GM18520 (cell line): ENCODE data around the gene RAB40C.

Experiments used
- ATAC-seq: cut with Tn5 transposase; IDR thresholded peaks from one replicate; pipeline ENCODE4 v1.9.1; 2021; ENCODE audit not compliant: unreplicated experiment

Gene RAB40C

DNA sequence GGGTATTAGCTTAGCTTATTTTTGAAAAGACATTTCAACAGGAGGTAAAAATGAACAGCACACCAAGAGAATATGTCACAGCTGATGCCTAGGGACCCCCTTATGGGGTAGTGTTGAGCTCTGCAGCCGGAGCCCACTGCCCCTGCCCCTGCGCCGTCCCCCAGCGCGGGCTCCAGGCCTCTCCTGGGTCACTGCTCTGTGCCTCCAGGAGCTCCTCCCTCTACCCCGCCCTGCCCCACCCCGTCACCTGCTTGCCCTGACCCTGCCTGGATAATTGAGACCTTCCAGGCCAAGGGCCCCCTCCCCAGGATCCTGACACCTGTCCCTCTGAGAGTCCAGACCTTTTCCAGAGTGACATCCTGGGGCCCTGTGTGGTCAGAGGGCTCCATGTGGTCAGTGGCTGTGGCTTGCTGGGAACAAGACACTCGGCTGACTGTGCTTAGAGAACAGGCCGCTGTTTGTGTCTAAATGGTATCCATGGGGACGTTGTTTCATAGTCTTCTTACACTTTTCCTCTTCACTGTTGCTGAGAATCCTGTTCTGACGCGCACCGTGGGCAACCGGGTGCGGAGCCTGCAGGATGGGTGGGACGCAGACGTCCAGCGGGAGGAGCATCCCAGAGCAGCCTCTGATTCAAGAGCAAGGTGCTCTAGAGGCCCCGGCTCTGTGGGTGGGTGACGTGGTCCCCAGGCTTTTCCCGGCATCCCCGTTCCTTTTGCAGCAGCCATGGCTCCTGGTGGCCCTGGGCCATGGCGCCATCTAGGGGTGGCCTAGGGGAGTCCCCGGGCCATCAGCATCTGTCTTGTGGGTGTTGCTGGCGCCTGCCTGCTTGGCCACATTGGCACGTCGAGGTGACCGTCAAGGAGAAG is 20.9 kb downstream of the RAB40C start:
- no peak for ATAC-seq

DNA sequence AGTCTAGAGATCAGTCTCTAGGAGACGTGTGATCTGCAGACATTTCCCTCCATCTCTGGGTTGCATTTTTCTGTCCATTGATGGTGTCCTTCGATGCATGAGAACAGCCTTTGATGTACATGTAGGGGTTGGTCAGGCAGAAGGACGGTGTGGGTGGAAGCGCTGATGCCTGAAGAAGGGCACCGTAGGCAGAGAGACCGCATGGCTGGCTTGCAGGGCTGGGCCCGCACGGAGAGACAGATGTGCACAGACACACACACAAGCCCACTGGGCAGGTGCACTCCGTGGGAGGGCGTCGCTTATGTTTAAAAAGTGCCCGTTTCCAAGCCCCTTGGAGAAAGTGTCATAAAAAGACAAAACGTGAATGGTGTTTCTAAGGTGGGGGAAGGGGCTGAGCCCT is 25.3 kb downstream of the RAB40C start:
- no peak for ATAC-seq

DNA sequence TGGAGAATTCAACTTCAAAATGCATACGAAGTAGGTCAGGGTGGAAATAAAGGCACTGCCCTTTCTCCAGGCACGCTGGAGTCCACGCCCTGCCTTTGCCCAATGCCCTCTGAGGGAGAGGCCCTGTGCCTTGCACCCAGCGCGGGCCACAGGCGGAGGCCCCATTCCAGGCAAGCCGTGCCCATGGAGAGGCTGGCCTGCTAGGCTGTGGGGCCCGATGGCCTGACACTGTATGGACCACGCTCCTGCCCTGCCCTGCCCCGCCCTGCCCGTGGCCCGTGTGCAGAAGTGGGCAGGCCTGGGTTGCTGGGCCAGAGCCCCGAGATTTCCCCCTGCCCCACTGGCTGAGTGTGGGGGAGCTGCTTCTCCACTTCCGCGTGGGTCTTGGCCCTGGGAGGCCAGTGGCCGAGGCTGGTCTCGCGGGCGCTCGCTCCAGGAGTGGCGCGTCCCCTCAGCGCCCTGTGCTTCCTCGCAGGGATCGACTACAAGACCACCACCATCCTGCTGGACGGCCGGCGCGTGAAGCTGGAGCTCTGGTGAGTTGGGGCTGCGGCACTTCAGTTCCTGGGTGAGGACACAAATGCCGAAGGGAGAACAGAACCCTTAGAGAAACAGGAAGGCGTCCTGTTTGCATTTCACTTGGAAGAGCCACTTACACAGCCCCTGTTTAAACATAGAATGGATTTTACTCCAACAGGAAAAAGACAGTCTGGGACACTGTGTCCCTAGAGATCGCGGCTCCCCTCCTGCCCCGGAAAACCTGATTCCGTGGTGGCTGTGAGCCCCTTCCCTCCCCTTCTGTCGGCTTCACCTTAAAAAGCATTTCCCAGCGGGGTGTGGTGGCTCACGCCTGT is 27.1 kb downstream of the RAB40C start:
- ATAC-seq = no peak

DNA sequence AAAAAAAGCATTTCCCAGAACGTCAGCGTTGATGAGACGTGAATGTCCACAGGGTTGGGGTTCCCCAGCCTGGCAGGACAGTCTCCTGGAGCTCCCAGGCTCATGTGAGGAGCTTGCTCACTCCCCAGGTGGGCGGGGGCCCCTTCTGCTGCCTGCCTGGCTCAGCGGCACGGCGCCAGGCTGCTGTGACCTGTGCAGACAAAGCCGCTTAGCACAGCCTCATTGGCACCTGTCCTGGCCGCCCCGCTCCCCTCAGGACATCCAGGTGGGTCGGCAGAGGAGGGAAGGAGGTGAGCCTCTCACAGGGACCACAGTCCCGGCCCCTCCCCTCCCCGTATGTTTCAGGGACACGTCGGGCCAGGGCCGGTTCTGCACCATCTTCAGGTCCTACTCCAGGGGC is 28.0 kb downstream of the RAB40C start:
- ATAC-seq = no peak

DNA sequence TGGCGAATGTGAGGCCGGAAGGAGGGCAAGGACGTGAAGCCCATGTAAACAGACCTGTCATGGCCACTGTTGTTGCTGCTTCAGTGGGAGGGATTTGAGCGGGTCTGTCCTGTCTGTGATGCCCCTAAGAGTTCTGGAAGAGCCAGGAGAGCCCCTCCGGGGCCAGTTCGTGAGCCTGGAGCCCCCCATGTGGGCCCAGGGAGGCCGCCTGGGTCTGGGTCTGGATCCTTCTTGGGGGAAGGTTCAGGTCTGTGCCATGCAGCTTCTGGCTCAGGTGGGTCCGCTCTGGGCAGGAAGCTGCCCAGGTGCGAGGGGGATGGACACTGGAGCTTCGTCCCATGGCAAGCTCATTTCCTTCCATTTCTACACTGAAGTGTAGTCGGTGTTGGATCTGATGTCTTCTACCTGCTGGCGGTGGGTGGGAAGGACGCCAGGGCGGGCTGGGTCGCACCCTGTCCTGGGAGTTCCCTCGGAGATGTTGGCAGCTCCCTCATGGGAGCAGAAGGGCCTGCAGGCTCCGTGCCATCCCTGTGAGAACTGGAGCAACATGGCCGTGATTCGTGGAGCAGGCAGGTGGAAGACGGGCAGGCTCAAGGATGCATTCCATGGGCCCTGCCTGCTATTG is 29.7 kb downstream of the RAB40C start:
- ATAC-seq = no peak

DNA sequence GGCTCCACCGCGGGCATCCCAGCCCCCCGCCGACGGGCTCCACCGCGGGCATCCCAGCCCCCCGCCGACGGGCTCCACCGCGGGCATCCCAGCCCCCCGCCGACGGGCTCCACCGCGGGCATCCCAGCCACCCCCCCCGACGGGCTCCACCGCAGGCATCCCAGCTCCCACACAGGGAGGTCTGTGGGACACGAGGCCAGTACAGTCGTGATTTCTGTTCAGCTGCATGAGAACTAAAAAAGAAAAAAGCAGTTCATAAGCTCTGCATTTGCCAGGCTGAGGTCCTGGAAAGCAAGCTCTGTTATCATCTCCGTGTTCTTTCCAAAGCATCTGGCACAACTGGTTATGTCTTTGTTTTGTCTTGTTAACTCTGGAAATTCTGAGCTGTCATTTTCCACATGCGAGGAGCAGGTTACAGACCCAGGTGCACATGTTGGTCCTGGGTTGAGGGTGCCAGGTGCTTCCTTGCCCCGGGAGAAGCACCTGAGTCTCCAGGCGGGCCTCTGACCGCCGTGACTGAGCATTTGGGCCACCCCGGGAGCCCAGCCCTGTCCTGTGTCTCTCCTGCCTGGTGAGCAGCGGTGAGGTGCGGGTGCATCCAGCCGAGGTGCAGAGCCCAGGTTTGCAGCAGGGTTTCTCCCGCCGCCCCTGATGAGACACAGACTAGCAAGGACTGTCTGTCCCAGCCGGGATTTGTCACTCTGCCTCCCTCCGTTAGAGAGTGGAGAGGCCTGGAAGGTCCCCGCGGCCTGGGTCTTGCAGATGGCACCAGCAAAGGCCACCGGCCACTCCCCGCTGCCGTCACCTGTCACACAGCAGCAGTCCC is 31.0 kb downstream of the RAB40C start:
- no peak for ATAC-seq

DNA sequence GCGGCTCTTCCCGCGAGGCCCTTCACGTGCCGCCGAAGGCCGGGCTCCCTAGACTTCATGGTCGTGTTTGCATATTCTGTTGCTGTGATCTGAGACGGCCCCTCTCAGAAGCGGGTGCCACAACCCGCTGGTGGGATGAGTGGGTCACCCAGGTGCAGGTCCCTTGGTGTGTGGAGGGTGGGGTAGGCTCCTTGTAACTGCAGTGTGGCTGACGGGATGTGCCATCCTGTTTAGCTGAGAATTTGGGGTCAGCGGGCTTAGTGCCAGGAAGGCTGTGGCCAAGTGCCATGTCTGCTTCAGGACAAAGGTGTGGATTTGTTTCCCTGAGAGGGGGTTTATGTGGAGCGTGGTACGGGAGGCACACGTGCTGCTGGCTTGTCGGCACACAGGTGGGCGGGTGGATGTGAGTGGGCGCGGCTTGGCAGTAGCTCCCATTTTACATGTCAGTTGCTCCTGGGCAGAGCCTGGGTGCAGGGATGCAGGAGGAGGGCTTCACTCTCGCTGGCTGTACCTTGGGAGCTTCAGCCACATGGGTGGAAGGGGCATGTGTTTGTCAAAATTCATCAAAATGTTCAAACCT is 31.8 kb downstream of the RAB40C start:
- no peak for ATAC-seq

DNA sequence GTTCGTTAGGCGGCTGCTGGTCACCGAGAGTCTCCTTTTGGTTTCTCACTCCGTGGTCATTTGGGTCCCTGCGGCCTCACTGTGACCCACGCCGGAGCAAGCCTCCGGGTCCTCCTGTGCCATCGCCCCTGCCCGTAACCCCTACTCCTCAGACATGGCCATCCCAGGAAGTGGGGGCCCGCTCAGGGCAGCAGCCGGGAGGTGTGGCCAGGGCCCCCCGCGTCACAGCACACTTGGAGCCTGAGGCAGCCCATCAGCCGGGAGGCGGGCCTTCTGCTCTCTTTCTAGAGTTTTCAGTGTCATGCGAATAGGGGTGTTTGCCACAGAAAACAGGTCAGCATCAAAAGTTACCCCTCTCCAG is 33.0 kb downstream of the RAB40C start:
- no peak for ATAC-seq

DNA sequence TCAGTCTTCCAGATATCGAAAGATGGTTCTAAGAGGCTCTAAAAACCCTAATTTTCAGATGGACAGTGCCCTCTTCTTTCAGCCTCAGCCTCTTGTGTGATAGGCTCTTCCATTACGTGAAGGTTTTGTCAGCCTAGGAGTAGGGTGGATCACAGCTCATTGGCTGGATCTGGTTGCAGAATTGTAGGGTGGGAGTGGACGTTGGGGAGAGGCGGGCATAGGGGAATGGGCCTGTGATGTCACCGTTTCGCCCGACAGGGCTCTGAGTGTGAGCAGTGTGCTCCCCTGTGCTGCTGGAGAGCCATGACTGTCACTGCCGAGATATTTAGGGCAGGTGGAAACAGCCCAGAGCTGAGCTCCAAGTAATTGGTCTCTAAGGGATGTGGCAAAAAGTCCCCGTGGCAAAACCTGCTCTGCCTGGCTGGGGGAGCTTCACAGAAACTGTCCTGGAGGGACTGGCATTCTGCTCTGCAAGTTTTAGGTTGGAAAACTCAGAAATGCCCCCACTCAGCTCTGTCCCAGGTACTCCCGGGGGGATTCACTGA is 34.7 kb downstream of the RAB40C start:
- ATAC-seq = no peak

DNA sequence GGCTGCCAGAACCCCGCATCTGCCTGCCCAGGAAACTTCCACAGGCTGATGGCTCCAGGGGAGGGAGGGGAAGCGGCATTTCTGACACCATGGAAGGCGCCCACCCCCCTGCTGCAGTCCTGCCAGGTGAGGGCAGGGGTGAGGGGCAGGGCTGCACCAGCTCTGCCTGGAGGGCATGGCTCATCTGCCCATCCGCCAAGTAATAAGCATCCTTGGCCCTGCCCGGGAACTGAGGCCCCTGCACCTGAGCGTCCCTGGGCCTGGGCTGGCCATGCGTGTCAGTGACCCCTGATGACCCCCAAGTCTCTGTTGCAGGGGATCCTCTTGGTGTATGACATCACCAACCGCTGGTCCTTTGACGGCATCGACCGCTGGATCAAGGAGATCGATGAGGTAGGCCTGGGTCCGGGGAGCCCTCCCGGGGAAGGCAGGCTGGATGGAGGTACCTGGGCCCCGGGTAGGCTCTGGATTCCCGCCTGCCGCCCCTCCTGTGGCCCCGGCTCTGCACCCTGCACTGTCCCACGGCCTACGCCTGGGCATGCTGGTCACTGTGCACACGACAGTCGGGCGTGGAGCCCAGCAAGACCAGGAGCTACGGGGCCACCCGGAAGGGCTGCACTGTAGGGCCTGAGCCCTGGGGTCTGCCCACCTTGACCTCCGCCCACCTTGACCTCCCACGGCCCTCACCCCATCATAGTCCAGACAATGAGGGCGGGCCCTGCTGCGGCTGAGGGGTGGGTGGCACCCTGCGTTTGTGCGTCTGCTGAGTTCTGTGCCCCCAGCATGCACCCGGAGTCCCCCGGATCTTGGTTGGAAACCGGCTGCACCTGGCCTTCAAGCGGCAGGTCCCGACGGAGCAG is 35.5 kb downstream of the RAB40C start:
- no peak for ATAC-seq

DNA sequence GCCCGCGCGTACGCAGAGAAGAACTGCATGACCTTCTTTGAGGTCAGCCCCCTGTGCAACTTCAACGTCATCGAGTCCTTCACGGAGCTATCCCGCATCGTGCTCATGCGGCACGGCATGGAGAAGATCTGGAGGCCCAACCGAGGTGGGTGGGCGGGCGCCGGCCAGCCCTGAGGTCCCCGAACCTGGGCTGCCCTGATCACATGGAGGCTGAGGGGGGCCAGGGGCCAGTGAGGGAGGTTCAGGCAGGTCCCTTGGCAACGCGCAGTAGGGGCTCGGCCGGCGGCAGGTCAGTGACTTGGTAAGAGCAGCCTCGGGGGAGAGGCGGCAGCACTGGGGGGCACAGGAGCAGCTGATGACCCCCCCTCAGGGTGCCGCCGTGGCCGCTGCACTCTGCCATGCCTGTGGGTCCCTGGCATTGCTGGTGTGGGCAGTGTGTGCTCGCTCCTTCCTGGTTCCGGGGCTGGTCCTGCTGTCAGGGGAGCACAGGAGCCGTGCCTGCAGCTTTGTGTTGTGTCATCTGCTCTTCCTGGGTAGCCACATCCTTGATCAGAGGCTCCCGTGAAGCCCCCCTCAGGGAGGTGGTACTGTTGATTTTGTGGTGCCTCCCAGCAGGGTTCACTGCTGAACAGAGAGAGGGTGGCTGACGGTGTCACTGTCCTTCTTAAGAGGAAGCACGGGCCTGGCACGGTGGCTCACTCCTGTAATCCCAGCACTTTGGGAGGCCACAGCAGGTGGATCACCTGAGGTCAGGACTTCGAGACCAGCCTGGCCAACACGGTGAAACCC is 36.3 kb downstream of the RAB40C start:
- no peak for ATAC-seq

DNA sequence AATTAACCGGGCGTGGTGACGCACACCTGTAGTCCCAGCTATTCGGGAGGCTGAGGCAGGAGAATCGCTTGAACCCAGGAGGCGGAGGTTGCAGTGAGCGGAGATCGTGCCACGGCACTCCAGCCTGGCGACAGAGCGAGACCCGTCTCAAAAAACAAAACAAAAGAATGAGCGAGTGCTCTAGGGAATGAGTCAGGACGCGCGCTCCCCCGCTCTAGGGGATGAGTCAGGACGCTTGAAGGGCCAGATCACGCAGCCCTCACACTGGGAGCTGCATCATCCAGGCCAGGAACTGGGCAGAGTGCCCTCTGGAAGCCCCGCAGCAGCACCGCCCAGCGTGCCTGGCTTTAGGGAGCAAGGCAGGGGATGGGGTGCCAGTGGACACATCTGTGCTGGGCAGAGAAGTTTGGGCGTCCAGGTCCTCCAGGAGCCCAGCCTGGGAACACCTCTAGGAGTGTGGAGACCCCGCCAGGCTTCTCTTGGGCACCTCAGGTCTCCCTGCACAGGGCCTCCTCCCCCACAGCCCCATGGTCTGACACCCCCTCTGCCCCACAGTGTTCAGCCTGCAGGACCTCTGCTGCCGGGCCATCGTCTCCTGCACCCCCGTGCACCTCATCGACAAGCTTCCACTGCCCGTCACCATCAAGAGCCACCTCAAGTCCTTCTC is 37.1 kb downstream of the RAB40C start:
- no peak for ATAC-seq

DNA sequence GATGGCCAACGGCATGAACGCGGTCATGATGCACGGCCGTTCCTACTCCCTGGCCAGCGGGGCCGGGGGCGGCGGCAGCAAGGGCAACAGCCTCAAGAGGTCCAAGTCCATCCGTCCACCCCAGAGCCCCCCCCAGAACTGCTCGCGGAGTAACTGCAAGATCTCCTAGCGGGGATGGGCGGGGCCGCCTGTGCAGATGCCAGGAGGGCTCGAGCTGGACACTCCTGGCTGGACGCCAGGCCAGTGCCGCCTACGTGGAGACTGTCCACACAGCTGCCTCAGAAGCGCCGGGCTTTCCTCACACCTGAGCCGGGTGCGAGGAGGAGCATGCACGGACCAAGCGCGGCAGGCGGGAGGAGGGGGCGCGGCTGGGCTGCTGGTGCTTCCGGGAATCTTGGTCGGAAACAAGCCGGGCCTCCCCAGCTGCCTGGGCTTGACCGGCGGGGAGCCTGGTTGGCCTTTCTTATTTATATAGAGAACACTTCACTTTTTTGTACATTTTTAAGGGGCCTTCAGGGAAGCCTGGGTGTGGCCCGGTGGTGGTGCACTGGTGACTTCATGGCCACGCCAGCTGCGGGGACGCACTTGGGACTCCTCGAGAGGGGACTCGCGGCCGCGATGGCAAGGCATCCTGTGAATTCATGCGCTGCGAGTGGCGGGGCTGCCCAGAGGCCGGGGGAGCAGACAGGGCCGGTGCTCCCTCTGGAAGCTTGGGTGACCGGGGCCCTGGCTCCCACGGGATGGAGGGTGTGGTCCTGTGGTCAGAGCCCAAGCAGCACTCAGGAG is 37.8 kb downstream of the RAB40C start:
- ATAC-seq = no peak

DNA sequence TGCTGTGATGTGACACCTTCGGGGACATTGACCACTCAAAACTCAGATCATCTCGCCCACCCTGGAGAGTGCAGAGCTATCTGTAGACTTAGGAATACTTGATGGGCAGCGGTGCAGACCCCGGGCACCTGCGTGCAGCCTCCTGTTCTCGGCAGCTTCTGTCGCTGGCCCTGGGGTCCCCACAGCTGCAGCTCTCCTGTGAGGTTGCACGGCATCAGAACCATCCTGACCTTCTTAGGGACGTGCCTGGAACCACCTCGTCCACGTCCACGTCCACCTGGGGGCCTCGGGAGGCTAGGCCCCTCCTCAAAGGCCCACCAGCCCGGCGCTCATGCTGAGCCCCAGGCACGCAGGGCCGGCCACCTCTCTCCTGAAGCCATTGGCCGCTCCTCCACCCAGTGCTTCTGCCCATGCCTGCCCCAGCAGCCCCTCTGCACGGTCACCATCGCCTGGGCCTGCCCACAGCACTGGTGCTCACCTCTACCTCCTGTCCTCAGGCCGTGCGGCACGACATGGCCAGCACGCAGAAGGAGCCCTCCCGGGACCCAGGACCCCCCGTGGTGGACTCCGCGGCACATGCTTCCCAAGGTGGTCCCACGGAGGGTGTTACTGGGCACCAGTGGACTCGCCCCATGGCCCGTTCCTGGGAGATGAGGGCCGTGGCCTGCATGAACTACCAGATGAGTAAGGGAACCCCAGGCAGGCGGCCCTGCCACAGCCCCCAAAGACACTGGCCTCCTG is 38.6 kb downstream of the RAB40C start:
- ATAC-seq = no peak

DNA sequence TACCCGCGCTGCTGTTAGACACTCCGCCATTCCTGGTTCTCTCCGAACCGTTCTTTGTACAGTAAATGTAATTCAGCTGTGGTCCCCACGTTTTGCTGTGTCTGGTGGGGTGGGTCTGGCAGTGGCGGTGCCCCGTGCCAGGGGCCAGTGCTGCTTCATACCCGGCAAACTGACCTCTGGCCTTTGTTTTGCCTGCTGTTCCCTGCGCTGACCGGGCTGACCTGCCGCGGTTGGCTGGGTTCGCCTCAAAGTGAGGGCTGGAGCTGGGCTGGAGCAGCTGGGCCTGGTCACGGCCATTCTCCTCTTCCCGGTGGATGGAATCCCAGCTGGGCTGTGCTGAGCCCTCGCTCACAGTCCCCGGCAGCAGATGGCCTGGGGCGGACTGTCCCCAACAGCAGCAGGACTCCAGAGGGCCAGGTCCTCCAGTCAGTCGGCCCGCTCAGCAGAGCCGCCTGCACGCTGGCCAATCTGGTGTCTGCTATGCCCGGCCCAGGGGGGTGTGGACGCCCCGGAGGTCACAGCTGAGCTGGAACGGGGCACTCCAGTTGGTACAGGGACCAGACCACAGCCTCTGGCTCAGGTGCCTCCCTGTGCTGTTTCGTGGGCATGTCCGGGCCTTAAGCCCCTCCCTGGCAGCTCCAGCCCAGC is 39.4 kb downstream of the RAB40C start:
- no peak for ATAC-seq

DNA sequence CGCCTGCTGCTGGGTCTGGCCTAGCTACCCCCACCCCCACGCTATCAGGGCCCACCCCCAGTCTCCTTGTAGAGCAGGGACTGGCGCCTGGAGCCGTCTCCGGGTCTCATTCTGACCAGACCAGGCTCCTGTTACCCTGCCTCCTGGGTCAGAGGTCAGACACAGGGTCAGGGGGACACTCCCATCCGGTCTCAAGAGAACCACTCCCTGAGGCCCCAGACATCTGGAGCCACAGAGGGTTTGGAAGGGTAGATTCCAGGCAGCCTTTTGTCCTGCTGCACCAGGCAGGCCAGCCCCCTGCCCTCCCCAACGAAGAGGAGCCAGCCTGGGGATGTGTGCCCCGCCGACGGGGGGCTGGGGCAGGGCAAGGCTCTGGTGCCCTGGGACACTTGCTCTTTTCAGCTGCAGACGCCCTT is 40.0 kb downstream of the RAB40C start:
- ATAC-seq = no peak
